GM12891 (cell line): ENCODE data around the gene WNT3.

ENCODE experiments used
- PAX5 ChIP-seq: IDR thresholded peaks from 2 replicates; pipeline ENCODE4 v1.6.1; 2011; ENCODE audit warnings: low read length, moderate library complexity, mild to moderate bottlenecking; ENCODE audit not compliant: insufficient read depth, severe bottlenecking
- POLR2A ChIP-seq: IDR thresholded peaks from 2 replicates; pipeline ENCODE4 v1.6.1; 2011; ENCODE audit warnings: low read depth, low read length, control low read depth
- POLR2AphosphoS5 ChIP-seq: IDR thresholded peaks from 2 replicates; pipeline ENCODE4 v1.6.1; 2011; ENCODE audit warnings: low read depth, low read length, control low read depth
- SPI1 ChIP-seq: IDR thresholded peaks from 2 replicates; pipeline ENCODE4 v1.6.1; 2011; ENCODE audit warnings: low read depth, low read length, control low read depth
- TAF1 ChIP-seq: IDR thresholded peaks from 2 replicates; pipeline ENCODE4 v1.6.1; 2011; ENCODE audit warnings: low read depth, low read length, control low read depth

DNA sequence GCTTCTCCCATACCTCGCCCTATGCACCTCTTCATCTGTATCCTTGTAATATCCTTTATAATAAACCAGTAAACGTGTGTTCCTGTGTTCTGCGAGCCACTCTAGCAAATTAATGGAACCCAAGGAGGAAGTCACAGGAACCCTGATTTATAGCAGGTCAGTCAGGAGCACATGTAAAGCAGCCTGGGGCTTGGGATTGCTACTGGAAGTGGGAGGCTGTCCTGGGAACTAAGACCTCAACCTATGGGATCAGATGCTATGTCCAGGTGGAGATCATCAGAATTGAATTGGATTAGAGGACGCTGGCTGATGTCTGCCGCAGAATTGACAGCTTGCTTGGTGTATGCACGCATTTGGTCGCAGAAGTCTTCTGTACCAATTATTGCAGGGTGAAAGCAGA is 15.7 kb downstream of the WNT3 start:
- TF ChIP-seq POLR2A (no peak), POLR2AphosphoS5 (no peak), SPI1 (no peak), TAF1 (no peak), PAX5 (no peak)
